HEK293 (cell line): ENCODE results near the gene DHRS3.

Experiments used
- CTCF ChIA-PET: fragments of 350-600 bp; formaldehyde crosslinking; extraction: SDS; loops from one replicate; lab custom pipeline; 2021; ENCODE audit warnings: antibody characterized with exemption; lab: Yijun Ruan, JAX
- POLR2A ChIA-PET: fragments of 300-600 bp; formaldehyde crosslinking; extraction: SDS; loops from one replicate; lab custom pipeline; 2020; ENCODE audit warnings: antibody characterized with exemption, inconsistent platforms; lab: Yijun Ruan, JAX
- H3K27ac ChIP-seq: fragments of 200-500 bp; sonication (Bioruptor generic); 2 replicates; pipeline ENCODE4 v1.5.1; 2014; ENCODE audit warnings: low read depth, low read length, control low read depth, inconsistent platforms; ENCODE audit errors: extremely low read depth
- H3K36me3 ChIP-seq, 2 experiments: fragments of 200-500 bp in 1 of 2; sonication (Bioruptor generic) in 1 of 2; 1 replicate in 1 of 2; 2 replicates in 1 of 2; pipeline ENCODE4 v1.5.1; 2014 to 2017; ENCODE audit warnings: inconsistent platforms in 2 of 2, low read length in 2 of 2; ENCODE audit not compliant: control insufficient read depth in 2 of 2, insufficient read depth in 1 of 2
- H3K4me1 ChIP-seq: fragments of 200-500 bp; sonication (Bioruptor generic); 2 replicates; pipeline ENCODE4 v1.5.1; 2014; ENCODE audit warnings: mild to moderate bottlenecking, low read length, inconsistent platforms; ENCODE audit not compliant: control insufficient read depth, insufficient read depth
- H3K4me3 ChIP-seq: 2 replicates; pipeline ENCODE4 v1.5.1; 2011; ENCODE audit warnings: low read depth, mild to moderate bottlenecking, control low read depth, low read length, moderate library complexity
- H3K9me3 ChIP-seq: fragments of 200-500 bp; sonication (Bioruptor generic); 2 replicates; pipeline ENCODE4 v1.5.1; 2014; ENCODE audit warnings: low read depth, low read length, inconsistent platforms; ENCODE audit not compliant: control insufficient read depth, insufficient read depth
- GFI1B ChIP-seq: fragments of 450-650 bp; formaldehyde crosslinking; IDR thresholded peaks from 2 replicates; pipeline ENCODE4 v1.5.1; 2016; ENCODE audit warnings: missing biosample characterization, missing genetic modification characterization
- GLI4 ChIP-seq: fragments of 450-650 bp; formaldehyde crosslinking; IDR thresholded peaks from 2 replicates; pipeline ENCODE4 v1.5.1; 2016; ENCODE audit warnings: missing biosample characterization, missing genetic modification characterization
- HOXD13 ChIP-seq: sonication (generic); formaldehyde crosslinking; IDR thresholded peaks from 2 replicates; pipeline ENCODE4 v1.8.0; 2022; ENCODE audit warnings: missing genetic modification reagents, borderline replicate concordance
- KLF9 ChIP-seq: fragments of 450-650 bp; formaldehyde crosslinking; IDR thresholded peaks from 2 replicates; pipeline ENCODE4 v1.5.1; 2016; ENCODE audit warnings: missing biosample characterization, missing genetic modification characterization, low read depth
- PRDM1 ChIP-seq: fragments of 450-650 bp; formaldehyde crosslinking; IDR thresholded peaks from 2 replicates; pipeline ENCODE4; 2016; ENCODE audit warnings: missing biosample characterization, missing genetic modification characterization
- SETDB1 ChIP-seq: IDR thresholded peaks from one replicate; pipeline ENCODE4 v1.6.1; 2017; ENCODE audit warnings: mild to moderate bottlenecking, low read length, moderate library complexity, mixed read lengths; ENCODE audit not compliant: insufficient read length
- ZEB2 ChIP-seq: fragments of 450-650 bp; formaldehyde crosslinking; IDR thresholded peaks from 2 replicates; pipeline ENCODE4 v1.5.1; 2016; ENCODE audit warnings: missing biosample characterization, missing genetic modification characterization
- ZFP3 ChIP-seq: fragments of 450-650 bp; formaldehyde crosslinking; IDR thresholded peaks from 2 replicates; pipeline ENCODE4 v1.5.1; 2016; ENCODE audit warnings: low read depth, missing biosample characterization, missing genetic modification characterization
- ZNF16 ChIP-seq: fragments of 450-650 bp; formaldehyde crosslinking; IDR thresholded peaks from 2 replicates; pipeline ENCODE4 v1.5.1; 2016; ENCODE audit warnings: low read depth, missing biosample characterization, missing genetic modification characterization
- ZNF169 ChIP-seq: fragments of 450-650 bp; formaldehyde crosslinking; IDR thresholded peaks from 2 replicates; pipeline ENCODE4 v1.5.1; 2016; ENCODE audit warnings: missing biosample characterization, missing genetic modification characterization
- ZNF24 ChIP-seq: fragments of 450-650 bp; formaldehyde crosslinking; IDR thresholded peaks from 2 replicates; pipeline ENCODE4 v1.5.1; 2016; ENCODE audit warnings: missing biosample characterization, missing genetic modification characterization
- ZNF266 ChIP-seq: fragments of 450-650 bp; formaldehyde crosslinking; IDR thresholded peaks from 2 replicates; pipeline ENCODE4 v1.5.1; 2016; ENCODE audit warnings: missing biosample characterization, missing genetic modification characterization, low read depth
- ZNF302 ChIP-seq: fragments of 450-650 bp; formaldehyde crosslinking; IDR thresholded peaks from 2 replicates; pipeline ENCODE4 v1.5.1; 2016; ENCODE audit warnings: missing biosample characterization, missing genetic modification characterization, low read depth
- ZNF677 ChIP-seq: fragments of 450-650 bp; IDR thresholded peaks from 2 replicates; pipeline ENCODE4 v1.5.0; 2018; ENCODE audit warnings: missing biosample characterization, mild to moderate bottlenecking, missing genetic modification characterization, moderate library complexity
- ZNF768 ChIP-seq: fragments of 450-650 bp; formaldehyde crosslinking; IDR thresholded peaks from 2 replicates; pipeline ENCODE4 v1.5.1; 2018; ENCODE audit warnings: missing biosample characterization, mild to moderate bottlenecking, missing genetic modification characterization
- ZSCAN30 ChIP-seq: fragments of 450-650 bp; IDR thresholded peaks from 2 replicates; pipeline ENCODE4 v1.5.1; 2018; ENCODE audit warnings: missing biosample characterization, mild to moderate bottlenecking, missing genetic modification characterization, moderate library complexity
- TF ChIP-seq, protein P1 (sequence below): fragments of 450-650 bp; formaldehyde crosslinking; IDR thresholded peaks from 2 replicates; pipeline ENCODE4 v1.5.1; 2017; ENCODE audit warnings: missing biosample characterization, missing genetic modification characterization
- TF ChIP-seq, protein P2 (sequence below): fragments of 450-650 bp; formaldehyde crosslinking; IDR thresholded peaks from 2 replicates; pipeline ENCODE4 v1.5.1; 2016; ENCODE audit warnings: missing biosample characterization, missing genetic modification characterization
- TF ChIP-seq, protein P3 (sequence below): fragments of 450-650 bp; formaldehyde crosslinking; IDR thresholded peaks from 2 replicates; pipeline ENCODE4 v1.5.1; 2016; ENCODE audit warnings: missing biosample characterization, missing genetic modification characterization
- TF ChIP-seq, protein P4 (sequence below): fragments of 450-650 bp; formaldehyde crosslinking; IDR thresholded peaks from 2 replicates; pipeline ENCODE4 v1.5.1; 2016; ENCODE audit warnings: missing biosample characterization, missing genetic modification characterization
- TF ChIP-seq, protein P5 (sequence below): sonication (generic); formaldehyde crosslinking; IDR thresholded peaks from 2 replicates; pipeline ENCODE4 v1.8.1; 2022; ENCODE audit warnings: mild to moderate bottlenecking, moderate library complexity, missing genetic modification reagents

DHRS3 gene

DNA sequence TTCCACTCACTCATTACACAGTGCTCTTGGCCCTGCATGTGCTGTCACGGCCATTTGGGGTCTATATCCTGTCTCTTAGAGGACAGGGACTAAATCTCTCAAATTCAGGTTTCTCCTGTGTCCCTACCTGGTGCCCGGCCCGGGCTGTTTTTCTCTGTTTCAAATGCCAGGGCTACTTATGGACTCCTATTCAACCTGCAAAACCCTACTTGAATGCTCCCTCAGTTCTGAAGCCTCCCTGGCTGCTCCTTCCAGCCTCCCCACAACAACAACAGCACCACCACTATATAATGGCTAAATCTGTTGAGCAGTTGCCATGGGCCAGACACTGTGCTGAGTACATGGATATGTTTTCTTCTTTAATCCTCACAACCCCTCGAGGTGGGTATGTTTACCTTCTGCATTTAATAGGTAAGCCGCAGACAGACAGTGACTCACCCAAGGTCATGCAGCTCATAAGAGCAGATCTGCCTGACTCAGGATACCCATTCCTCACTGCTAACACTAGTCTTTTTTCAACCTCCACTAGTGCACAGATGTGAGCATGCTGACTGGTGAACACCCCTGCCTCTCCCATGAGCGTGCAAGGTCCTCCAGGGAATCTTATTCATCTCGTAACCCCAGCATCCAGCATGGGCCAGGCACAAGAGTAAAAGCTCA lies 29.9 kb downstream of the DHRS3 start:
- Histone ChIP-seq H3K27ac (no peak overlapping the region; the same call in 1 of the 2 replicates), H3K36me3 (peaks cover 0 to 15% of the 10 kb centered on the region in 2 experiments; a peak in 2 of 3 replicates)
- peak; percentile 94 for TF ChIP-seq ZFP3
- no peak for TF ChIP-seq ZNF677 (tag by site-specific recombination)
- TF ChIP-seq, all 188 proteins: peak for 1
- peaks cover 7% of the 10 kb centered on the region; the same call in 1 of the 2 replicates for H3K4me1 ChIP-seq
- POLR2A ChIA-PET = interaction anchor here (1.1 to 1.2 kb wide), 3 partner anchors 11 to 32 kb away, joined by 3 read pairs; no protein-coding TSS in a partner anchor
- no peak overlapping the region for H3K4me3 ChIP-seq
- CTCF ChIA-PET = interaction anchor here (0.6 to 1.1 kb wide), 4 partner anchors 13 to 220 kb away, joined by 3 to 7 read pairs (median 3); no protein-coding TSS in a partner anchor
- H3K9me3 ChIP-seq = no peaks in the 10 kb centered on the region

DNA sequence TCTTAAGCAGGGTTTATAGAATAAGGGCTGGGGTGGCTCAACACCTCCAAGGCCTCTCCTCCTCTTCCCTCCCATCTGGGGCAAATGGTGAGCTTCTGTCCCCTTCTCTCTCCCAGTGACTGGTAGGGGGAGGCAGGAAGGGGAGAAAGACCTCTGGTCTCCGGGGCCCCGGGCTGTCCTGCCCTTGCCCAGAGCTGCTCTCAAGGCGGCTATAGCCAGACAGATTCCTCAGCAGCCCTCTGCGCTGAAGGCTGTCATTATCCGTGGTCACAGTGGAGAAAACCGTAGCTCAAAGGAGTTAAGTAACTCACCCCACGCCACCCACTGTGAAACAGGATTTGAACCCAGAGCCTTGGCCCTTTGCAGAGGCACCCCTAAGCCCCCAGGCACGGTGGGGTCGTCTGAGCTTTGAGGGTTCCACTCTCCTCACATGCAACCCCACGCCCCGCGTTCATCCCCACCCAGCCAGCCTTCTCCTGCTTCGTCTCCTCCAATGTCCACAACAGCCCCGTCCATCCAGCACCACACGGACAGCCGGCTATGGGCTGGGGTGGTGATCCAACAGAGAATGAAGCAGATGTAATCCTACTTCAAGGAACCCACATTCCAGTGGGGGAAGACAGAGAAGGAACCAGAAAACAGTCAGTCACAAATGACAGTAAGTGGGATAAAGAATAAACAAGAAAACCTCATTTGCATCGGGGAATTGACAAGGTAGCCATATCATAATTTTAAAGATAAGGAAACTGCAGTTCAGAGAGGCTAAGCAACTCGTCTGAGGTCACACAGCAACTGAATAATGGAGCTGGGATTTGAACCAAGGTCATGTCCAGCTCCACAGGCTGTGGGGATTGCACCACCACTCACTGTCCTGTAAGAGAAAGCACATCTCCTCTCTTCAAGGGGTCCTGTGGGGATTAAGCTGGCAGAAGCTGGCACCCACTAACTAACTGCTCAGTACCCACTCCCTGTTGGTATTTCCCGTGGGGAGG lies 31.8 kb downstream of the DHRS3 start:
- CTCF ChIA-PET = interaction anchor here (0.7 to 1.1 kb wide), 2 partner anchors 9 to 34 kb away, joined by 3 to 5 read pairs; no protein-coding TSS in a partner anchor
- Histone ChIP-seq H3K9me3 (no peaks in the 10 kb centered on the region), H3K4me1 (peaks cover 7% of the 10 kb centered on the region; the same call in 1 of the 2 replicates), H3K36me3 (peaks cover 0 to 8% of the 10 kb centered on the region in 2 experiments; a peak in 2 of 3 replicates), H3K27ac (no peak overlapping the region), H3K4me3 (no peak overlapping the region)
- POLR2A ChIA-PET = interaction anchor here (0.6 to 1.2 kb wide), 2 partner anchors 30 to 32 kb away, joined by 3 read pairs; no protein-coding TSS in a partner anchor
- TF ChIP-seq PRDM1 (tag by site-specific recombination) (no peak), ZNF266 (tag by site-specific recombination) (no peak), GLI4 (tag by site-specific recombination) (no peak), ZNF768 (peak; percentile 81; the same call in 1 of the 2 replicates)
- TF ChIP-seq, protein P1, sequence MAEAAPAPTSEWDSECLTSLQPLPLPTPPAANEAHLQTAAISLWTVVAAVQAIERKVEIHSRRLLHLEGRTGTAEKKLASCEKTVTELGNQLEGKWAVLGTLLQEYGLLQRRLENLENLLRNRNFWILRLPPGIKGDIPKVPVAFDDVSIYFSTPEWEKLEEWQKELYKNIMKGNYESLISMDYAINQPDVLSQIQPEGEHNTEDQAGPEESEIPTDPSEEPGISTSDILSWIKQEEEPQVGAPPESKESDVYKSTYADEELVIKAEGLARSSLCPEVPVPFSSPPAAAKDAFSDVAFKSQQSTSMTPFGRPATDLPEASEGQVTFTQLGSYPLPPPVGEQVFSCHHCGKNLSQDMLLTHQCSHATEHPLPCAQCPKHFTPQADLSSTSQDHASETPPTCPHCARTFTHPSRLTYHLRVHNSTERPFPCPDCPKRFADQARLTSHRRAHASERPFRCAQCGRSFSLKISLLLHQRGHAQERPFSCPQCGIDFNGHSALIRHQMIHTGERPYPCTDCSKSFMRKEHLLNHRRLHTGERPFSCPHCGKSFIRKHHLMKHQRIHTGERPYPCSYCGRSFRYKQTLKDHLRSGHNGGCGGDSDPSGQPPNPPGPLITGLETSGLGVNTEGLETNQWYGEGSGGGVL = no peak
- TF ChIP-seq, protein P2, sequence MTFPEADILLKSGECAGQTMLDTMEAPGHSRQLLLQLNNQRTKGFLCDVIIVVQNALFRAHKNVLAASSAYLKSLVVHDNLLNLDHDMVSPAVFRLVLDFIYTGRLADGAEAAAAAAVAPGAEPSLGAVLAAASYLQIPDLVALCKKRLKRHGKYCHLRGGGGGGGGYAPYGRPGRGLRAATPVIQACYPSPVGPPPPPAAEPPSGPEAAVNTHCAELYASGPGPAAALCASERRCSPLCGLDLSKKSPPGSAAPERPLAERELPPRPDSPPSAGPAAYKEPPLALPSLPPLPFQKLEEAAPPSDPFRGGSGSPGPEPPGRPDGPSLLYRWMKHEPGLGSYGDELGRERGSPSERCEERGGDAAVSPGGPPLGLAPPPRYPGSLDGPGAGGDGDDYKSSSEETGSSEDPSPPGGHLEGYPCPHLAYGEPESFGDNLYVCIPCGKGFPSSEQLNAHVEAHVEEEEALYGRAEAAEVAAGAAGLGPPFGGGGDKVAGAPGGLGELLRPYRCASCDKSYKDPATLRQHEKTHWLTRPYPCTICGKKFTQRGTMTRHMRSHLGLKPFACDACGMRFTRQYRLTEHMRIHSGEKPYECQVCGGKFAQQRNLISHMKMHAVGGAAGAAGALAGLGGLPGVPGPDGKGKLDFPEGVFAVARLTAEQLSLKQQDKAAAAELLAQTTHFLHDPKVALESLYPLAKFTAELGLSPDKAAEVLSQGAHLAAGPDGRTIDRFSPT (tag by site-specific recombination) = no peak
- TF ChIP-seq, protein P3, sequence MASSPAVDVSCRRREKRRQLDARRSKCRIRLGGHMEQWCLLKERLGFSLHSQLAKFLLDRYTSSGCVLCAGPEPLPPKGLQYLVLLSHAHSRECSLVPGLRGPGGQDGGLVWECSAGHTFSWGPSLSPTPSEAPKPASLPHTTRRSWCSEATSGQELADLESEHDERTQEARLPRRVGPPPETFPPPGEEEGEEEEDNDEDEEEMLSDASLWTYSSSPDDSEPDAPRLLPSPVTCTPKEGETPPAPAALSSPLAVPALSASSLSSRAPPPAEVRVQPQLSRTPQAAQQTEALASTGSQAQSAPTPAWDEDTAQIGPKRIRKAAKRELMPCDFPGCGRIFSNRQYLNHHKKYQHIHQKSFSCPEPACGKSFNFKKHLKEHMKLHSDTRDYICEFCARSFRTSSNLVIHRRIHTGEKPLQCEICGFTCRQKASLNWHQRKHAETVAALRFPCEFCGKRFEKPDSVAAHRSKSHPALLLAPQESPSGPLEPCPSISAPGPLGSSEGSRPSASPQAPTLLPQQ (tag by site-specific recombination) = no peak

DNA sequence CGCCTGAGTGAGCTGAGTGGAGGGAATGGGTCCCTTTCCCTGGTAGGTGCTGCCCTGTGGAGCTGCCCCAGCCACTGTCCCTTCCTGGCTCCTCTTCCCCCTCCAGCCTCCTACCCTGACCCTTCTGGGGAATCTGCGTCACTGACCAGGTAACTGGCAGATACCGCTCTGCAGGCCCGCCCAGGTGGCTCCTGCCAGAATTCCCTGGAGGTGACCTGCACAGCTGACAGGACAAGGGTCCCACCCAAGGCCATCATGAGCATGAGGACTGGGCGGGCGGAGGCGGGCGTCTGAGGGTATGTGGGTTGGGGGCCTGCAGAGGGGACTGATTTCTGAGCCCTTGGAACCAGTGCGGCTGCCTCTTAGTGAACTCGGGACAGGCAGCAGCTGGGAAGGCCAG lies 32.5 kb downstream of the DHRS3 start:
- Histone ChIP-seq H3K9me3 (no peaks in the 10 kb centered on the region), H3K4me3 (no peak overlapping the region), H3K36me3 (peaks cover 0 to 8% of the 10 kb centered on the region in 2 experiments; a peak in 2 of 3 replicates), H3K4me1 (peaks cover 7% of the 10 kb centered on the region; the same call in 1 of the 2 replicates), H3K27ac (no peak overlapping the region)
- CTCF ChIA-PET = no interaction called here
- POLR2A ChIA-PET = no interaction called here
- no peak for TF ChIP-seq ZNF302 (tag by site-specific recombination)
- TF ChIP-seq ZSCAN30 (tag by site-specific recombination) = no peak
- no peak for TF ChIP-seq ZNF16
- TF ChIP-seq GFI1B (tag by site-specific recombination) = no peak
- no peak for TF ChIP-seq HOXD13 (CRISPR knock-in tag)
- TF ChIP-seq, protein P4, sequence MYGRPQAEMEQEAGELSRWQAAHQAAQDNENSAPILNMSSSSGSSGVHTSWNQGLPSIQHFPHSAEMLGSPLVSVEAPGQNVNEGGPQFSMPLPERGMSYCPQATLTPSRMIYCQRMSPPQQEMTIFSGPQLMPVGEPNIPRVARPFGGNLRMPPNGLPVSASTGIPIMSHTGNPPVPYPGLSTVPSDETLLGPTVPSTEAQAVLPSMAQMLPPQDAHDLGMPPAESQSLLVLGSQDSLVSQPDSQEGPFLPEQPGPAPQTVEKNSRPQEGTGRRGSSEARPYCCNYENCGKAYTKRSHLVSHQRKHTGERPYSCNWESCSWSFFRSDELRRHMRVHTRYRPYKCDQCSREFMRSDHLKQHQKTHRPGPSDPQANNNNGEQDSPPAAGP (tag by site-specific recombination) = no peak
- TF ChIP-seq, protein P5, sequence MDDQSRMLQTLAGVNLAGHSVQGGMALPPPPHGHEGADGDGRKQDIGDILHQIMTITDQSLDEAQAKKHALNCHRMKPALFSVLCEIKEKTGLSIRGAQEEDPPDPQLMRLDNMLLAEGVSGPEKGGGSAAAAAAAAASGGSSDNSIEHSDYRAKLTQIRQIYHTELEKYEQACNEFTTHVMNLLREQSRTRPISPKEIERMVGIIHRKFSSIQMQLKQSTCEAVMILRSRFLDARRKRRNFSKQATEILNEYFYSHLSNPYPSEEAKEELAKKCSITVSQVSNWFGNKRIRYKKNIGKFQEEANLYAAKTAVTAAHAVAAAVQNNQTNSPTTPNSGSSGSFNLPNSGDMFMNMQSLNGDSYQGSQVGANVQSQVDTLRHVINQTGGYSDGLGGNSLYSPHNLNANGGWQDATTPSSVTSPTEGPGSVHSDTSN = no peak
- no peak for TF ChIP-seq ZEB2 (tag by site-specific recombination)
- TF ChIP-seq SETDB1 = no peak
- TF ChIP-seq ZNF24 (tag by site-specific recombination) = no peak
- TF ChIP-seq ZNF677 (tag by site-specific recombination) = no peak
- TF ChIP-seq KLF9 (tag by site-specific recombination) = no peak
- TF ChIP-seq ZNF169 (tag by site-specific recombination) = no peak
